Cardiac muscle cell (in vitro differentiated cells and primary cell): Measurements from ENCODE around the gene SNX19. TPM values are rescaled to one million over a fixed set of nuclear protein-coding genes. Genes with fewer than 3 reads are reported as not detected.

ENCODE experiments used
- DNase-seq, 2 donors: peaks; one replicate each; pipeline versions ENCODE4 v3.0.0 to v3.0.0-alpha.2; 2010 to 2017; ENCODE audit warnings: low read depth in 1 of 2, low spot score in 1 of 2
- H3K27ac ChIP-seq: fragments of 200-600 bp; sonication (generic); 2 replicates; pipeline ENCODE4 v1.5.1; 2016
- H3K27me3 ChIP-seq: fragments of 200-600 bp; sonication (generic); 2 replicates; pipeline ENCODE4 v1.6.0; 2016; ENCODE audit warnings: control low read depth
- H3K36me3 ChIP-seq: fragments of 200-600 bp; sonication (generic); 2 replicates; pipeline ENCODE4 v1.5.1; 2016; ENCODE audit warnings: control low read depth
- H3K4me1 ChIP-seq: fragments of 200-600 bp; sonication (generic); 2 replicates; pipeline ENCODE4 v1.8.1; 2017; ENCODE audit warnings: low read depth, mild to moderate bottlenecking, mixed run types
- H3K4me3 ChIP-seq: fragments of 200-600 bp; sonication (generic); 2 replicates; pipeline ENCODE4 v1.5.1; 2016; ENCODE audit warnings: mild to moderate bottlenecking
- H3K9me3 ChIP-seq: fragments of 200-600 bp; sonication (generic); 2 replicates; pipeline ENCODE4 v1.5.1; 2017; ENCODE audit warnings: low read depth, mild to moderate bottlenecking, control low read depth
- CTCF ChIP-seq: IDR thresholded peaks from 2 replicates; pipeline ENCODE4 v1.5.1; 2012; ENCODE audit warnings: low read depth, mild to moderate bottlenecking, low read length
- polyA plus RNA-seq: library from polyadenylated mRNA; unstranded; fragments of >200 nt; fragmentation: Nextera tagmentation; extraction: Ambion mirVana; gene quantifications from 2 replicates; pipeline ENCODE4 v1.2.1, GENCODE V29; 2016
- total RNA-seq: library from RNA; depleted of rRNA; stranded (reverse); fragments of >200 nt; gene quantifications from 2 replicates; pipeline ENCODE4 v1.2.3, GENCODE V29; 2016

The SNX19 gene
- total and polyA plus RNA-seq, 2 experiments from 2014 or later: 25.7 to 60.7 TPM

GRCh38 chr11:130834886-130835285, 81.4 kb downstream of the SNX19 start:
- Histone ChIP-seq H3K4me1 (no peaks in the 10 kb centered on the region), H3K36me3 (no peaks in the 10 kb centered on the region), H3K27ac (no peak overlapping the region), H3K9me3 (no peaks in the 10 kb centered on the region), H3K4me3 (no peak overlapping the region), H3K27me3 (no peaks in the 10 kb centered on the region)
- no peak for TF ChIP-seq CTCF
- no peak for DNase-seq

- Histone ChIP-seq H3K36me3 (no peaks in the 10 kb centered on the region), H3K4me3 (no peak overlapping the region), H3K27ac (no peak overlapping the region), H3K9me3 (no peaks in the 10 kb centered on the region), H3K27me3 (no peaks in the 10 kb centered on the region), H3K4me1 (no peaks in the 10 kb centered on the region)
- TF ChIP-seq CTCF: no peak
- DNase-seq: no peak
Observed at GRCh38 chr11:130832566-130833425, 83.5 kb downstream of the SNX19 start.

- Histone ChIP-seq H3K36me3 (no peaks in the 10 kb centered on the region), H3K4me3 (no peak overlapping the region), H3K27ac (no peak overlapping the region), H3K9me3 (no peaks in the 10 kb centered on the region), H3K27me3 (no peaks in the 10 kb centered on the region), H3K4me1 (peaks cover 4% of the 10 kb centered on the region)
- no peak for DNase-seq
- TF ChIP-seq CTCF: no peak
Observed at GRCh38 chr11:130831976-130832375, 84.3 kb downstream of the SNX19 start.

GRCh38 chr11:130831506-130831905, 84.8 kb downstream of the SNX19 start:
- TF ChIP-seq CTCF: no peak
- H3K27ac ChIP-seq: no peak overlapping the region
- DNase-seq: no peak
- H3K4me1 ChIP-seq: peaks cover 9% of the 10 kb centered on the region
- no peaks in the 10 kb centered on the region for H3K9me3 ChIP-seq
- H3K36me3 ChIP-seq: no peaks in the 10 kb centered on the region
- no peaks in the 10 kb centered on the region for H3K27me3 ChIP-seq
- H3K4me3 ChIP-seq: no peak overlapping the region

GRCh38 chr11:130830566-130830965, 85.7 kb downstream of the SNX19 start:
- Histone ChIP-seq H3K4me1 (peaks cover 10% of the 10 kb centered on the region), H3K4me3 (no peak overlapping the region), H3K9me3 (no peaks in the 10 kb centered on the region), H3K27me3 (no peaks in the 10 kb centered on the region), H3K36me3 (no peaks in the 10 kb centered on the region), H3K27ac (no peak overlapping the region)
- no peak for DNase-seq
- TF ChIP-seq CTCF: no peak
